ENCODE data around the gene NLRC5. TPM values are rescaled to one million over a fixed set of nuclear protein-coding genes. Genes with fewer than 3 reads are reported as not detected.
"Not testable (repeated sequence)": the region's sequence is repeated elsewhere in the genome, so short reads cannot be mapped to it uniquely, and the experiment has no call there.

Gene NLRC5
- total RNA-seq, 1 donor from 2014 or later = 34.5 TPM

GRCh38 chr16:57107321-57107922 is 118.1 kb downstream of the NLRC5 start:
- no peak for DNase-seq

GRCh38 chr16:57108432-57108831 is 119.1 kb downstream of the NLRC5 start:
- no peak for DNase-seq

- DNase-seq = not testable (repeated sequence)
Observed at GRCh38 chr16:57109259-57110105, 120.1 kb downstream of the NLRC5 start.

- no peak for DNase-seq
Observed at GRCh38 chr16:57110937-57111336, 121.6 kb downstream of the NLRC5 start.

GRCh38 chr16:57111420-57111819 is 122.1 kb downstream of the NLRC5 start:
- no peak for DNase-seq

- DNase-seq = no peak
Observed at GRCh38 chr16:57112403-57113041, 123.2 kb downstream of the NLRC5 start.

GRCh38 chr16:57113042-57113453 is 123.7 kb downstream of the NLRC5 start:
- no peak for DNase-seq

- DNase-seq = no peak
Observed at GRCh38 chr16:57113664-57114063, 124.3 kb downstream of the NLRC5 start.

- no peak for DNase-seq
Observed at GRCh38 chr16:57115168-57115513, 125.8 kb downstream of the NLRC5 start.

GRCh38 chr16:57115514-57116182 is 126.3 kb downstream of the NLRC5 start:
- DNase-seq = peak; percentile 32

GRCh38 chr16:57118461-57119084 is 129.2 kb downstream of the NLRC5 start:
- DNase-seq = no peak

- no peak for DNase-seq
Observed at GRCh38 chr16:57123216-57123973, 134.0 kb downstream of the NLRC5 start.

GRCh38 chr16:57123974-57124674 is 134.8 kb downstream of the NLRC5 start:
- DNase-seq = no peak

- DNase-seq = no peak
Observed at GRCh38 chr16:57125376-57125775, 136.0 kb downstream of the NLRC5 start.

- DNase-seq = no peak
Observed at GRCh38 chr16:57125969-57126368, 136.6 kb downstream of the NLRC5 start.

- DNase-seq = peak; percentile 27
Observed at GRCh38 chr16:57126411-57126810, 137.1 kb downstream of the NLRC5 start.

- DNase-seq = no peak
Observed at GRCh38 chr16:57127037-57127763, 137.8 kb downstream of the NLRC5 start.

GRCh38 chr16:57127836-57128235 is 138.5 kb downstream of the NLRC5 start:
- no peak for DNase-seq

GRCh38 chr16:57128771-57129389 is 139.5 kb downstream of the NLRC5 start:
- no peak for DNase-seq

- DNase-seq = no peak
Observed at GRCh38 chr16:57130950-57131321, 141.6 kb downstream of the NLRC5 start.
